GM18907 (cell line): ENCODE results near the gene BARX1.
"Not testable (repeated sequence)": the region's sequence is repeated elsewhere in the genome, so short reads cannot be mapped to it uniquely, and the experiment has no call there.

Source experiments
- ATAC-seq: cut with Tn5 transposase; IDR thresholded peaks from one replicate; pipeline ENCODE4 v1.9.1; 2021; ENCODE audit warnings: mild to moderate bottlenecking, moderate library complexity; ENCODE audit not compliant: unreplicated experiment

Gene BARX1

GRCh38 chr9:93967020-93967803 lies 12.1 kb upstream of the BARX1 start:
- ATAC-seq = no peak

GRCh38 chr9:93965830-93966577 lies 10.8 kb upstream of the BARX1 start:
- ATAC-seq = no peak

- no peak for ATAC-seq
Observed at GRCh38 chr9:93964685-93965084, 9.5 kb upstream of the BARX1 start.

- ATAC-seq = no peak
Observed at GRCh38 chr9:93963969-93964368, 8.8 kb upstream of the BARX1 start.

GRCh38 chr9:93963489-93963888 lies 8.3 kb upstream of the BARX1 start:
- not testable (repeated sequence) for ATAC-seq

GRCh38 chr9:93962561-93963440 lies 7.6 kb upstream of the BARX1 start:
- no peak for ATAC-seq

GRCh38 chr9:93962017-93962416 lies 6.9 kb upstream of the BARX1 start:
- ATAC-seq = no peak

- no peak for ATAC-seq
Observed at GRCh38 chr9:93960971-93961841, 6.1 kb upstream of the BARX1 start.

- ATAC-seq = no peak
Observed at GRCh38 chr9:93960221-93960970, 5.2 kb upstream of the BARX1 start.

- ATAC-seq = no peak
Observed at GRCh38 chr9:93959739-93960154, 4.6 kb upstream of the BARX1 start.

- ATAC-seq = no peak
Observed at GRCh38 chr9:93958819-93959682, 3.9 kb upstream of the BARX1 start.

- no peak for ATAC-seq
Observed at GRCh38 chr9:93958121-93958818, 3.1 kb upstream of the BARX1 start.

- ATAC-seq = no peak
Observed at GRCh38 chr9:93955981-93956784, 1.0 kb upstream of the BARX1 start.

GRCh38 chr9:93954434-93955061 lies 607 bp downstream of the BARX1 start:
- no peak for ATAC-seq

- no peak for ATAC-seq
Observed at GRCh38 chr9:93953496-93954433, 1.4 kb downstream of the BARX1 start.
